HG03097 (cell line): ENCODE data around the gene PLCB2.

ENCODE experiments used
- ATAC-seq: cut with Tn5 transposase; IDR thresholded peaks from one replicate; pipeline ENCODE4 v1.9.1; 2021; ENCODE audit not compliant: unreplicated experiment, low FRiP score

PLCB2 gene

DNA sequence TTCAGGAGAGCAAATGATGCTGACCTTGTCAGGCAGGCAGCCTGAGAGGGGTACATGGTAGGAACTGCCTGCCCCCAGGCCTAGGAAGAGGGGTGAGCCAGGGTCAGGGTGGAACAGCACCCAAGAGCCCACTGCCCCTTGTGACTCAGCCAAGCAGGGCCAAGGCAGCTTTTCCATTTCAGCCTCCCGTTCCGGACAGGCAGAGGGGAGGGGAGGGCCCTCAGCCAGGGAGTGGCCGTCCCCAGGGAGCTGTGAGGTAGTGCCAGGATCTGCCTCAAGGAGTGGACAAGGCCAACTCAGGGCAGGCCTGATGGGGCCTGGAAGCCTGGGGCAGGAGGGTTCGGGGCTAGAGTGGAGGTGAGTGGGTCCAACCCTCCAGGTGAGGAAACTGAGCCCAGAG lies 19.8 kb downstream of the PLCB2 start:
- ATAC-seq: no peak

GRCh38 chr15:40287505-40287904 lies 20.2 kb downstream of the PLCB2 start:
- ATAC-seq: no peak

GRCh38 chr15:40286794-40287193 lies 20.9 kb downstream of the PLCB2 start:
- ATAC-seq: no peak

DNA sequence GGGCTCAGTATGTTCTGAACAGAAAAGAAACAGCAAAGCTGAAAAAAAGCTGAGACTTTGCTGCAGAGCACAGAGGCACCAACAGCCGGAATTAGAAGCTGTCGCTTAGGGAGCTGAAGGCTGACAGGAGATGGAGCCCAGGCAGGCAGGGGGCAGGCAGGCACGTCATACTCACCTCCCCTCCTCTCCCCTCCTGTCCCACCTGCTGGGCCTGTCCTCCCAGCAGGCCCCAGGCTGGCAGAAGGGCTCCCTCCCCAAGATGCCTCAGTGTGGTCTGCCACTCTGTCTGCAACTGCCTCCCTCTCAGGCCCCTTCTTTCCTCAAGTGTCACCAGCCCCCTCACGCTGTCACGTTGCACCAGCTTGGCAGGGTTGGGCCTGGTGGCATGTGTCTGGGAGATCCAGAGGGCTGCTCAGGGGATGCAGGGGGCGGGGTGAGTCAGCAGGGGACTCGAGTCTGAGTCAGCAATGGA lies 21.6 kb downstream of the PLCB2 start:
- ATAC-seq: no peak

GRCh38 chr15:40285554-40286011 lies 22.2 kb downstream of the PLCB2 start:
- no peak for ATAC-seq

DNA sequence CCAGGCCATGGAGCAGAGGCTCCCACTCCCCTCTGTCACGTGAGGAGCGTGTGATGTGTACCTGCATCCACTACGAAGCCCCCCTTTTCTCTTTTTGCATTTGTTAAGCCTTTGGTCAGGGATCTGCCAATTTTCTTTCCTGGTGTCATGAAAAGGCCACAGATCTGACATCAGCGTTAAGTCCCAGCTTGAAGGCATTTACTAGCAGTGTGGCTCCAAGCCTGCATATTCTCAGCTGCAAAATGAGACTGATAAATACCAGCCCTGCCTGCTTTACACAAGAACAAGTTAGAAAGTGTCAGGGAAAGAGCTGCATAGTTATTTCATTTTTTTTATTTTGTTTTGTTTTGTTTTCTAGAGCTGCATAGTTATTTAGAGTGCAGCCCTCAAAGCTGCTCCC lies 22.6 kb downstream of the PLCB2 start:
- ATAC-seq: no peak

GRCh38 chr15:40283615-40284300 lies 24.0 kb downstream of the PLCB2 start:
- ATAC-seq: no peak

DNA sequence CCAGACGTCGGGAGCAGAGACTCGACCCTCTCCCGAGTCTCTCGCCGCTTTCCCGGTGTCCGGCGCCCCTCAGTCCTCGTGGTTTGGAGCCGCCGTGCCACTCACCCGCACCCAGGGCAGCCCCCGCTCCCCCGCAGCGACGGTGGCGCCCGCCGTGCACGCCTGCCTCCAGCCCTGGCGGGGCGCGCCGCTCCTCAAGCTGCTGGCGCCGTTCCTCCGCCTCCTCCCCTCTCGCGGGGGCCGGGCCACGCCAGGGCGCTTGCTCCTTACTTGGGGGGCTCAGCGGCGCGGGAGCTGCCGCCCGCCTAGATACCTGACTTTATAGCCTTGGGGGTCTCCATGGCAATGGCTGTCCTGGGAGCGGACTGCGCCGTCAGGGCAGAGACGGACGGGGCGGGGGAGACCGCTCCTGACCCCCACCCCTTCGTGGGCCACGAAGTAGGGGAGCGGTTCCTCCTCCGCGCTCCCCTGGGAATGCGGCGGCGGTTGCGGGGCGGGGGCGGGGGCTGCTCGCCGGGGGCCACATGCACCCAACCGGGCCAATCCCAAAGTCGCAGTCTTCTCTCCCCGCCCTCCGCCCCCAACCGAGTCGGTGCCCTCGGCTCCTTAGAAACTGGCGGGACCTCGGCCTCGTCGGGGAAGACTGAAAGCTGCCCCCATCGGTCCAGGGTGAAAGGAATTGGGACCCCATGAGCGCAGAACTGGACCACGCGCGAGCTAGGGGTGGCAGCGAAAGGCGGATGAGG lies 24.7 kb downstream of the PLCB2 start, which contains the start of gene ANKRD63:
Gene ANKRD63, minus strand, starts transcription at position 196 of the 746 bp plus-strand sequence. CDS start 478 bp downstream, outside the sequence.
- ATAC-seq: no peak

DNA sequence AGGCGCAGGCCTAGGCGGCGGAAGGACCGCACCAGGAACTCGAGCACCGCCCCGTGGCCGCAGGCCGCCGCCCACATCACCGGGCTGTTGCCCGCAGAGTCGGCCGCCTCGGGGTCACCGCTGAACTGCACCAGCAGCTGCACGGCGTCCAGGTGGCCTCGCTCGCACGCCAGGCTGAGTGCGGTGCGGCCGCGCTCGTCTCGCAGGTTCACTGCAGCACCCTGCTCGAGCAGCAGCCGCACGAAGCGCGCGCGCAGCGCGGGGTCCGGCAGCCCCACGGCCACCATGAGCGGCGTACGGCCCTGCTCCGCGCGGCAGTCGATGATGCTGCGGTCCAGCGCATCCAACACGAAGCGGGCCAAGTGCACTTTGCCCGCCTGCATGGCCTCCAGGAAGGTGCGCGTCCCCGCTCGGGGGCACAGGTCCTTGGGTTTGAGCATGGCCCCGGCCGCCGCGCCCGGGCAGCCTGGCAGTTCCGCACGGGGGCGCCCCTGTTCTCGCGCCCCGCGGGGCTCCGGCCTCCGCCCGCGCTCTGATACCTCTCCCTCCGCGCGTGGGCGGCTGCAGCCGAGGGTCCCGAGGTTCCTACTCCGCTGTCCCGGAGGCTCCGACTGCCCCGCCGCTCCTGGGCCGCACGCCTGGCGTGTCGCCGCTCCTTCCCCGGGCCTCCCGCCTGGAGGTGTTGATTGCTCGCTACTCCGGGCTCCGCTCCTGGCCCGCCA lies 25.4 kb downstream of the PLCB2 start:
- ATAC-seq: no peak

- ATAC-seq: no peak
These were observed 26.0 kb downstream of the PLCB2 start for GRCh38 chr15:40281801-40282146.

- ATAC-seq: no peak
These were observed 26.5 kb downstream of the PLCB2 start for GRCh38 chr15:40281057-40281800.

DNA sequence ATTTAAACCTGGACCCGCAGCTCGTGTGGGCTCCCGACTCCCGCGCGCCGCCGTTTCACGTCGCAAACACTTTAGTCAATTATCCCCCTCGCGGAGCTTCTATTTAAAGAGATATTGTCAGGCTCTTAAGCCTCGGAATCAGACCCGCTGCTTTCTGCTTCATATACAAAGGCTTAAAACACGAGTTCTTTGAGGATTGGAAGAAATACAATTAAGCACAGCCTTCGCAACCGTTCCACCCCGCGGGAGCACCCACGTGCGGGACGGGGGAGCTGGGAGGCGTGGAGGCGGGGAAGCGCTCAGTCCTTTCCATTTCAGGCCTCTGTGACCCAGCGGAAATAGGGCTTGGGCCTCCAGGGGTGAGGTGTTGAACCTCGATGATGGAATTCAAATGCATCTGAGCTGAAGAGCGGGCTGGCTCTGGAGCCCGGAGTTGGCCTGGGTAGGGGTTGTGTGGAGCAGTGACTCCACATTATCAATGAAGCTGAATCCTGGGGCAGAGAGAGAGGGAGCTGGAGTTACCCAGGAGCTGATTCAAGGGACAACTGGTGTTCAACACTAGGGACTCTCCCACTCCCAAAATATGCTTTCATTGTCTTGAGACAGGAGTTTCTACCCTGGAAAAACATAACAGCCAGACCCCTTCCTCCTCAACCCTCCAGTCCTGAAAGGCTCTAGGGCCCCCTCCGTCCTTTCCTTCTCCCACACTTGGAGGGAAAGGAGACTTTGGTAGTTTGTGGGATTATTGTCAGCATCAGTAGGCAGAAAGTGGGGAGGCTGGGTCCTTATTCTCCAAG lies 27.3 kb downstream of the PLCB2 start:
- ATAC-seq: no peak

GRCh38 chr15:40279437-40280141 lies 28.1 kb downstream of the PLCB2 start:
- ATAC-seq: no peak

- no peak for ATAC-seq
These were observed 29.7 kb downstream of the PLCB2 start for GRCh38 chr15:40278026-40278425.

- ATAC-seq: no peak
These were observed 30.3 kb downstream of the PLCB2 start for GRCh38 chr15:40277471-40277870.

DNA sequence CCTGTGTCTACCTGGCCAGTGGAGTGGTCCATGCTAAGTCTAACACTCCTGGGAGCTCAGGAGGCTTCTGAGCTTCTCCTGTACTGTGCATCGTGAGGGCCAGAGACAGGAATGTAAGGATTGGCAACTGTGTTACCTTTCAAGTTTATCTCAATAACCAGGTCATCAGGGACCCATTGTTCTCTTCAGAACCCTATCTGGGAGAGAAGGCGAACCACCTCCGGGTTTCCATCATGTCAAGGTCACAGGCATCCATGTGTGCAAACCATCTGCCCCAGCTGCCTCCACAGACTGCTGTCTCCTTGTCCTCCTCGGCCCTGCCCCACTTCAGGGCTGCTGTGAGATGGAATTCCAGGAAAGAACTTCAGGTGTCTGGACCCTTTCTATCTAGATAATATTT lies 30.8 kb downstream of the PLCB2 start:
- no peak for ATAC-seq

DNA sequence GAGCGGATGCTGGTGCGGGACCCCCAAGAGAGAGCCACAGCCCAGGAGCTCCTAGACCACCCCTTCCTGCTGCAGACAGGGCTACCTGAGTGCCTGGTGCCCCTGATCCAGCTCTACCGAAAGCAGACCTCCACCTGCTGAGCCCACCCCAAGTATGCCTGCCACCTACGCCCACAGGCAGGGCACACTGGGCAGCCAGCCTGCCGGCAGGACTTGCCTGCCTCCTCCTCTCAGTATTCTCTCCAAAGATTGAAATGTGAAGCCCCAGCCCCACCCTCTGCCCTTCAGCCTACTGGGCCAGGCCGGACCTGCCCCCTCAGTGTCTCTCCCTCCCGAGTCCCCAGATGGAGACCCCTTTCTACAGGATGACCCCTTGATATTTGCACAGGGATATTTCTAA lies 31.8 kb downstream of the PLCB2 start:
- no peak for ATAC-seq

DNA sequence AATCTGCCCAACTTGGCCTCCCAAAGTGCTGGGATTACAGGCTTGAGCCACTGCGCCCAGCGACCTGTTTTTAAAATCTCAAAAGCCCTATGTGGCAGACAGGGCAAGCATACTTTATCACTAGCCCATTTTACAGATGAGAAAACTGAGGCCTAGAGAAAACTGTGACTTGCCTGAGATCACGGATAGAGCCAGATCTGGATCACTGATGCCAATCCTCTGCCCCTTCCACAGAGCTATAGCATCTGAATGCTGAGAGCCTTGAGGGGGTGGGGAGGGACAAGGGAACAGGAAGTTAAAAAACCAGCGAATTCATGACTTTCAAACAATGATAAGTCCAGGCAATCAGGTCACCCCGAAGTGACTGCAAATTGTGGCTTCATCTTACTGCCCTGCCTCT lies 32.2 kb downstream of the PLCB2 start:
- no peak for ATAC-seq
